SU-DHL-6 (cell line): Measurements from ENCODE around the gene ZNF462.

Source experiments
- CTCF ChIP-seq: fragments of 200-600 bp; sonication (generic); IDR thresholded peaks from one replicate; pipeline ENCODE4 v1.5.1; 2017; ENCODE audit warnings: antibody characterized with exemption, mild to moderate bottlenecking, low read length, moderate library complexity; ENCODE audit not compliant: insufficient read depth, poor library complexity, severe bottlenecking
- EZH2phosphoT487 ChIP-seq: fragments of 200-600 bp; sonication (generic), shearing (Covaris generic); conservative IDR thresholded peaks from 2 replicates; pipeline ENCODE4 v1.6.1; 2018; ENCODE audit warnings: mild to moderate bottlenecking, antibody characterized with exemption, low read length, moderate library complexity, mixed read lengths

- TF ChIP-seq CTCF, result no peak
- TF ChIP-seq EZH2phosphoT487, result no peak
Measured at GRCh38 chr9:107008447-107008846, 145.5 kb downstream of the ZNF462 start.
